ENCODE results near the gene THUMPD3.

THUMPD3 gene

GRCh38 chr3:9384141-9384828, 21.4 kb downstream of the THUMPD3 start:
- no peak overlapping the region for H3K4me3 ChIP-seq (replicated peaks; ENCODE audit: low read depth, low read length)
- DNase-seq (ENCODE audit: extremely low read depth, insufficient read length): no peak
- TF ChIP-seq CTCF (IDR thresholded peaks at IDR 0.05; ENCODE audit: insufficient read depth, low read length, poor library complexity, severe bottlenecking): no peak
- no peaks in the 10 kb centered on the region for H3K27me3 ChIP-seq (replicated peaks; ENCODE audit: control insufficient read depth, insufficient read depth, low read length)
- peaks cover 16% of the 10 kb centered on the region for H3K36me3 ChIP-seq (ENCODE audit: control insufficient read depth, insufficient read depth, low read length)

DNA sequence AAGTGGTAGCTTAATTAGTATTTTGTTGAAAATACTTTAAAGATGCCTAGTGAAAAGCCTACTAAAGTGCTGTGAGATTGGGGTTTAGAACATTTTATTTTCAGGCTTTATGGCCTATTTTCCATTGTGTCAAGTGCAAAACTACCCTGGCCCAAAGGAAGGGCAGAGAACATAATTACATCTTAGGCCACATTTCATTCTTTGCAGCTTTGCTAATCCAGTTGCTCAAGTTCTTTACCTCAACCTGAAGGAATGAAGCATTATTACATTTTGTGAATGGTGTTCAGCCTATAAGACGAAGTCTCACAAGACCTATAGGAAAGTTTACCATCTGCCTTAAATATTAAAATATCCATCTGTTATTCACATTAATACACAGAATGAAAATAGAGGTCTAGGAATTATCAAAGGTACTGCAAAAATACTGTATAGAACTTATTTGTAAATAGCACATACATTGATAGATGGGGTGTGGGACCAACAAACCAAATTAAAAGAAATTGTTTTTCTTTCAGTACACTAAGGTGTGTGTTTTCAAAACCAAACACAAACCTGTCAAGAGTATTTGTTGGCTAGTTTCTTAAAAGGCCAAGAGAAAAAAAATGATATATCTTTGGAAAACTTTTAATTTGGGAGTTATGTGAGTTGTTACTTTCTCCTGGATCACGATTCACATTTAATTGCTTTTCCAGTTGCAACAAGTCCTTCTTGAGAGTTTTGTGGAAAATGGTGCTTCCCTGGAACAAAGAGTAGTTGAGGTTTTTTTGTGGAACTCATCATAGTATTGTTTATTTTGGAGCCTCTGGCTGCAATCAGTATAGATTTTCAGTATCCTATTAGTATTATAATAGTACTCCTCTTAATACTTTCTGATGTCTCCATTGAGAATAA, 22.6 kb downstream of the THUMPD3 start:
- H3K4me3 ChIP-seq (replicated peaks; ENCODE audit: low read depth, low read length): no peak overlapping the region
- H3K27me3 ChIP-seq (replicated peaks; ENCODE audit: control insufficient read depth, insufficient read depth, low read length): no peaks in the 10 kb centered on the region
- TF ChIP-seq CTCF (IDR thresholded peaks at IDR 0.05; ENCODE audit: insufficient read depth, low read length, poor library complexity, severe bottlenecking): no peak
- H3K36me3 ChIP-seq (ENCODE audit: control insufficient read depth, insufficient read depth, low read length): peaks cover 20% of the 10 kb centered on the region
- no peak for DNase-seq (ENCODE audit: extremely low read depth, insufficient read length)

GRCh38 chr3:9386078-9386459, 23.2 kb downstream of the THUMPD3 start:
- no peak for DNase-seq (ENCODE audit: extremely low read depth, insufficient read length)
- TF ChIP-seq CTCF (IDR thresholded peaks at IDR 0.05; ENCODE audit: insufficient read depth, low read length, poor library complexity, severe bottlenecking): no peak
- peaks cover 20% of the 10 kb centered on the region for H3K36me3 ChIP-seq (ENCODE audit: control insufficient read depth, insufficient read depth, low read length)
- H3K27me3 ChIP-seq (replicated peaks; ENCODE audit: control insufficient read depth, insufficient read depth, low read length): no peaks in the 10 kb centered on the region
- no peak overlapping the region for H3K4me3 ChIP-seq (replicated peaks; ENCODE audit: low read depth, low read length)

DNA sequence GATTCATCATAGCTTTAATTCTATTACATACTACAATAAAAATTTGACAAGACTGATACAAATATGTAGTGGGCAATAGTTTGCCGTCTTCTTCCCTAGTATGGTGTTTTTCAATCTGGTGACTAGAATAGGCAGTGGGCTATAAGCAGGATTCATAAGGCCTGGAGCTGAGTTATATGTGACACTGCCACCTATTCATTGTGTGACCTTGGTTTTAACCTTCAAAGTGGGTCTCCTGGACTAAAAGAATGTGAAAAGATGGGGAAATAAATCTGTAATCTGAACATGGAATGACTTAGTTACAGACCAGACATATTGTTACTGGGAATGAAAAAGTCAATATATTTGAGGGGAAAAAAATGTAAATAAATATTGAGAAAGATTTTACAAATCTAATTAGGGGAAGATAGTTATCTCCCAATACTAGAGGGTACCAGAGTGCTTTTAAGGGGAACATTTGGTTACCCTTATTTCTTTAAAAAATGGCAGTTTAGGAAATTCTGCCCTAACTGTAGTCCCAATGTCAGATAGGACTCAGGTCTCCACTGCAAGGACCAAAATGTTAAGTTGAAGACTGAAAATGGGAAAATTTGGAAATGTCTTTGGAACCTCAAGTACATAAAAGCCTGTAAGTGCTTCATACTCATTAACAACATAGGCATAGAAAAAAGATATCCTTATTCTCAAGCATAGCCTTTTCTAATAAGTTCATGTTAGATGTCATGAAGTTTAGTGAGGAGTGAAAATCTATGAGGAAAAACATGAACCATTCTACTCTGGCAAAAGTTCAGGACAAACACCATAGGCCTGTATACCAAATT, 23.9 kb downstream of the THUMPD3 start:
- TF ChIP-seq CTCF (IDR thresholded peaks at IDR 0.05; ENCODE audit: insufficient read depth, low read length, poor library complexity, severe bottlenecking): no peak
- Histone ChIP-seq H3K4me3 (replicated peaks; ENCODE audit: low read depth, low read length) (no peak overlapping the region), H3K36me3 (ENCODE audit: control insufficient read depth, insufficient read depth, low read length) (peaks cover 20% of the 10 kb centered on the region), H3K27me3 (replicated peaks; ENCODE audit: control insufficient read depth, insufficient read depth, low read length) (no peaks in the 10 kb centered on the region)
- no peak for DNase-seq (ENCODE audit: extremely low read depth, insufficient read length)

DNA sequence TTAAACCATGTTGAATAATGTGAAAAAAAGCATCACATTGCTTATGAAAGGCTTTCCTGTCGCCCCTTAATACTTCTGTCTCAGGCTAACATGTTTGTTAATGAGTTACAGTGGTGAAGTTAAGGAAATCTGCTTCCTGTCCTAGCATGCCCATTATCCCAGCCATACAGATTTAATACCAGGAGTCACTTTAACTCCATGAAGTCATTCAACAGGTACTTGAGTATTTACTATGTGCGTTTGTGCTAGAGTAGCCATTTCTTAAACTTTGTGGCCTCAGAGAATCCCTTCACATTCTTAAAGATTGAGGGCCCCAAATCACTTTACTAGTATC, 24.4 kb downstream of the THUMPD3 start:
- TF ChIP-seq CTCF (IDR thresholded peaks at IDR 0.05; ENCODE audit: insufficient read depth, low read length, poor library complexity, severe bottlenecking): no peak
- DNase-seq (ENCODE audit: extremely low read depth, insufficient read length): no peak
- Histone ChIP-seq H3K27me3 (replicated peaks; ENCODE audit: control insufficient read depth, insufficient read depth, low read length) (no peaks in the 10 kb centered on the region), H3K36me3 (ENCODE audit: control insufficient read depth, insufficient read depth, low read length) (peaks cover 20% of the 10 kb centered on the region), H3K4me3 (replicated peaks; ENCODE audit: low read depth, low read length) (no peak overlapping the region)

All from GM06990 (cell line).